Fibroblast of the conjunctiva (primary cell): ENCODE results near the gene IL17D.
A peak's percentile ranks its signal among the peaks of the same experiment; 100 is the strongest.

Experiments used
- DNase-seq: peaks from one replicate; pipeline ENCODE4 v3.0.0-alpha.2; 2010; ENCODE audit warnings: low read depth

IL17D gene

GRCh38 chr13:20691616-20692015, 11.9 kb upstream of the IL17D start:
- DNase-seq: no peak

GRCh38 chr13:20696073-20696472, 7.4 kb upstream of the IL17D start:
- no peak for DNase-seq

- no peak for DNase-seq
These were observed 3.8 kb upstream of the IL17D start for GRCh38 chr13:20699715-20700114.

GRCh38 chr13:20700288-20700687, 3.2 kb upstream of the IL17D start:
- no peak for DNase-seq

GRCh38 chr13:20701461-20701860, 2.0 kb upstream of the IL17D start:
- no peak for DNase-seq

GRCh38 chr13:20702530-20702914, 977 bp upstream of the IL17D start:
- no peak for DNase-seq

- peak; percentile 58 for DNase-seq
These were observed 420 bp downstream of the IL17D start for GRCh38 chr13:20703780-20704458.

GRCh38 chr13:20704459-20705069, 1.1 kb downstream of the IL17D start:
- no peak for DNase-seq

- DNase-seq: no peak
These were observed 3.2 kb downstream of the IL17D start for GRCh38 chr13:20706661-20707060.

- DNase-seq: no peak
These were observed 4.7 kb downstream of the IL17D start for GRCh38 chr13:20708216-20708615.

GRCh38 chr13:20709369-20709768, 5.9 kb downstream of the IL17D start:
- DNase-seq: no peak

GRCh38 chr13:20709782-20710181, 6.3 kb downstream of the IL17D start:
- DNase-seq: no peak

- DNase-seq: no peak
These were observed 8.0 kb downstream of the IL17D start for GRCh38 chr13:20711301-20712044.

GRCh38 chr13:20713014-20713376, 9.5 kb downstream of the IL17D start:
- DNase-seq: no peak

- no peak for DNase-seq
These were observed 10.3 kb downstream of the IL17D start for GRCh38 chr13:20713751-20714150.

GRCh38 chr13:20714161-20714560, 10.7 kb downstream of the IL17D start:
- no peak for DNase-seq

GRCh38 chr13:20714563-20715329, 11.2 kb downstream of the IL17D start:
- peak; percentile 98 for DNase-seq

GRCh38 chr13:20715330-20715712, 11.8 kb downstream of the IL17D start:
- peak; percentile 13 for DNase-seq

- no peak for DNase-seq
These were observed 13.5 kb downstream of the IL17D start for GRCh38 chr13:20716951-20717350.

GRCh38 chr13:20717581-20718542, 14.4 kb downstream of the IL17D start:
- DNase-seq: no peak

- DNase-seq: no peak
These were observed 15.6 kb downstream of the IL17D start for GRCh38 chr13:20718958-20719566.
